Measurements from ENCODE around the gene INF2. TPM values are rescaled to one million over a fixed set of nuclear protein-coding genes. Genes with fewer than 3 reads are reported as not detected.
A peak's percentile ranks its signal among the peaks of the same experiment; 100 is the strongest.

INF2 gene
- total and polyA plus RNA-seq, 9 of the 15 experiments (the other 6 are each of a cell fraction or from before 2014, with no cell fraction given), result 0.56 to 31.3 (median 7.8) TPM

DNA sequence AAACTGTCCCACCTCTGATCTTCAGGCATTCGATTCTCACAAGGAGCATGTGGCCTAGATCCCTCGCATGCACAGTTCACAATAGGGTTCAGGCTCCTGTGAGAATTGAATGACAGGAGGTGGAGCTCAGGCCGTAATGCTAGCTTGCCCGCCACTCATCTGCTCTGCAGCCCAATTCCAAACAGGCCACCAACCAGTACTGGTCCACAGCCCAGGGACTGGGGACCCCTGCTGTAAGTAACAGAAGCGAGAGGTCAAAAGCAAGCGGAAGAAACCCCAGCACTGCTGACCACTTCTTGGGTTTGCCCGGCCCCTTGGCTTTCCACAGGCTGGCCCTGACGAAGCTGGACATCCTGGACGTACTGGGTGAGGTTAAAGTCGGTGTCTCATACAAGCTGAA, 55.1 kb downstream of the INF2 start (continued):
- no peak for TF ChIP-seq DDX20 (tag; IDR thresholded peaks at IDR 0.05; ENCODE audit: low read depth)
- TF ChIP-seq, protein P1, sequence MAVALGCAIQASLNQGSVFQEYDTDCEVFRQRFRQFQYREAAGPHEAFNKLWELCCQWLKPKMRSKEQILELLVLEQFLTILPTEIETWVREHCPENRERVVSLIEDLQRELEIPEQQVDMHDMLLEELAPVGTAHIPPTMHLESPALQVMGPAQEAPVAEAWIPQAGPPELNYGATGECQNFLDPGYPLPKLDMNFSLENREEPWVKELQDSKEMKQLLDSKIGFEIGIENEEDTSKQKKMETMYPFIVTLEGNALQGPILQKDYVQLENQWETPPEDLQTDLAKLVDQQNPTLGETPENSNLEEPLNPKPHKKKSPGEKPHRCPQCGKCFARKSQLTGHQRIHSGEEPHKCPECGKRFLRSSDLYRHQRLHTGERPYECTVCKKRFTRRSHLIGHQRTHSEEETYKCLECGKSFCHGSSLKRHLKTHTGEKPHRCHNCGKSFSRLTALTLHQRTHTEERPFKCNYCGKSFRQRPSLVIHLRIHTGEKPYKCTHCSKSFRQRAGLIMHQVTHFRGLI (CRISPR knock-in tag; IDR thresholded peaks at IDR 0.05), result no peak
- TF ChIP-seq TCF7 (IDR thresholded peaks at IDR 0.05; ENCODE audit: borderline replicate concordance), result no peak

DNA sequence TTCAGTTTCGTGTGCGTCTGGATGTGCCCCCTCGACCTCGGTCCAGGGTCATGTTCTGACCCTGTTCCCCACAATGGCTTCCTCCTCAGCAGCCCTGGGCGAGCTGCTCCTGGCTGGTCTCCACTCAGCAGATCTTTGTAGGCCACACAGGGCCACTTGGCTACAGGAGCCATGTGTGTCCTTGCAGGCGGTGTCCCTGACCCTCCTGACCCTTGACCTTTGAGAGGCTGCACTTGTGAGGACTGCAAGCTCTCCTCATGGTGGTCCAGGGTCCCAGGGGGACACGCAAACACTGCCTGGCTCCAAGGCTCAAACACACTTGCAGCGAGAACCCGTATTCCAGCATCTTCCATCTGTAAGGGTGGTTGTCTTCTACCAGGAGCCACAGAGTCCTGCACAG, 56.0 kb downstream of the INF2 start:
- no TSS peak for BruUV-seq (replicated peaks)
- intact Hi-C loops (cut with micrococcal nuclease), result no loop called here
- no peak for ATAC-seq
- TF ChIP-seq POLR2AphosphoS2 (IDR thresholded peaks at IDR 0.05; ENCODE audit: low read length), result no peak
- TF ChIP-seq SPI1 (IDR thresholded peaks at IDR 0.05; ENCODE audit: borderline replicate concordance, low read depth, low read length), result no peak
- no peak for TF ChIP-seq ZFP36 (IDR thresholded peaks at IDR 0.05; ENCODE audit: low read depth, low read length, partially characterized antibody)
- TF ChIP-seq DIDO1 (tag; IDR thresholded peaks at IDR 0.05; ENCODE audit: low read depth), result no peak
- no peak for TF ChIP-seq TFAM (CRISPR knock-in tag; conservative IDR thresholded peaks at IDR 0.05)
- no peak for TF ChIP-seq RBM22 (IDR thresholded peaks at IDR 0.05; ENCODE audit: low read depth, low read length, poor library complexity, severe bottlenecking)
- TF ChIP-seq, protein P2, sequence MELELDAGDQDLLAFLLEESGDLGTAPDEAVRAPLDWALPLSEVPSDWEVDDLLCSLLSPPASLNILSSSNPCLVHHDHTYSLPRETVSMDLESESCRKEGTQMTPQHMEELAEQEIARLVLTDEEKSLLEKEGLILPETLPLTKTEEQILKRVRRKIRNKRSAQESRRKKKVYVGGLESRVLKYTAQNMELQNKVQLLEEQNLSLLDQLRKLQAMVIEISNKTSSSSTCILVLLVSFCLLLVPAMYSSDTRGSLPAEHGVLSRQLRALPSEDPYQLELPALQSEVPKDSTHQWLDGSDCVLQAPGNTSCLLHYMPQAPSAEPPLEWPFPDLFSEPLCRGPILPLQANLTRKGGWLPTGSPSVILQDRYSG (tag; conservative IDR thresholded peaks at IDR 0.05; ENCODE audit: low read depth), result no peak
- TF ChIP-seq CHCHD3 (CRISPR knock-in tag; IDR thresholded peaks at IDR 0.05), result no peak
- no peak for TF ChIP-seq FOXA1 (IDR thresholded peaks at IDR 0.05; ENCODE audit: borderline replicate concordance)
- TF ChIP-seq, protein P3, sequence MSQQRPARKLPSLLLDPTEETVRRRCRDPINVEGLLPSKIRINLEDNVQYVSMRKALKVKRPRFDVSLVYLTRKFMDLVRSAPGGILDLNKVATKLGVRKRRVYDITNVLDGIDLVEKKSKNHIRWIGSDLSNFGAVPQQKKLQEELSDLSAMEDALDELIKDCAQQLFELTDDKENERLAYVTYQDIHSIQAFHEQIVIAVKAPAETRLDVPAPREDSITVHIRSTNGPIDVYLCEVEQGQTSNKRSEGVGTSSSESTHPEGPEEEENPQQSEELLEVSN (IDR thresholded peaks at IDR 0.05; ENCODE audit: borderline replicate concordance in 1 of 2, extremely low read depth in 1 of 2, insufficient read depth in 1 of 2, insufficient read length in 1 of 2, low read depth in 1 of 2, low read length in 1 of 2, poor library complexity in 1 of 2, severe bottlenecking in 1 of 2), result no peak
- no peak for TF ChIP-seq JUNB (CRISPR knock-in tag; conservative IDR thresholded peaks at IDR 0.05)
- TF ChIP-seq MCM2 (IDR thresholded peaks at IDR 0.05; ENCODE audit: low read depth), result no peak
- TF ChIP-seq ZNF224 (CRISPR knock-in tag; IDR thresholded peaks at IDR 0.05), result no peak

More for the DNA sequence above, 56.0 kb downstream of the INF2 start:
- POLR2A ChIA-PET, result interaction anchor here (0.6 to 0.9 kb wide), 2 partner anchors 17 to 24 kb away, joined by 3 read pairs; no protein-coding TSS in a partner anchor
- WGBS (ENCODE audit: insufficient coverage, low coverage, missing lambda C conversion rate), result 69% methylated on average over 7 of the region's 9 CpGs
- H3K4me3 ChIP-seq, result no peak overlapping the region
- in situ Hi-C loops (cut with MboI), result no loop called here
- H4K20me1 ChIP-seq (replicated peaks; ENCODE audit: control insufficient read depth, insufficient read depth, low read length), result no peaks in the 10 kb centered on the region
- DNase-seq (ENCODE audit: extremely low read depth in 1 of 4, low spot score in 3 of 4) (no peak), FAIRE-seq (no peak)
- peaks cover 0 to 24% of the 10 kb centered on the region in 2 experiments; a peak in 2 of 5 replicates for H3K4me1 ChIP-seq (replicated peaks in 1 of 2; ENCODE audit: control insufficient read depth in 2 of 2, insufficient read depth in 2 of 2, low read length in 2 of 2)
- H3K27ac ChIP-seq (ENCODE audit: extremely low read depth, low read depth, low read length), result no peak overlapping the region
- H3K36me3 ChIP-seq (ENCODE audit: control insufficient read depth, insufficient read depth, low read length), result no peaks in the 10 kb centered on the region
- no peak overlapping the region for H3K4me2 ChIP-seq (ENCODE audit: insufficient read depth, low read length)
- 0 out of 4 replicates have a peak overlapping the region, but pooled peaks of 1 of the 2 experiments have one; percentile 52 for H3K9ac ChIP-seq (ENCODE audit: insufficient read depth in 1 of 2, low read depth in 2 of 2, low read length in 2 of 2)
- CTCF ChIA-PET (ENCODE audit: low intra/inter-chr PET ratio), result no interaction called here
- H3K27me3 ChIP-seq (ENCODE audit: control insufficient read depth in 2 of 2, insufficient read depth in 2 of 2, low read length in 2 of 2), result no peaks in the 10 kb centered on the region
- H2AFZ ChIP-seq (ENCODE audit: low read depth, low read length), result no peak overlapping the region
- H3K9me1 ChIP-seq (ENCODE audit: control insufficient read depth, insufficient read depth, low read length), result no peaks in the 10 kb centered on the region
- H3K9me3 ChIP-seq (replicated peaks; ENCODE audit: control insufficient read depth, insufficient read depth, low read depth, low read length), result no peaks in the 10 kb centered on the region
- H3K79me2 ChIP-seq (ENCODE audit: control insufficient read depth, insufficient read depth, low read length), result no peaks in the 10 kb centered on the region

Measured in K562 (cell line).